ENCODE results near the gene PLTP. TPM values are rescaled to one million over a fixed set of nuclear protein-coding genes. Genes with fewer than 3 reads are reported as not detected.

The PLTP gene
- total RNA-seq, 6 experiments from 2014 or later = 9.6 to 70.2 (median 35.6) TPM

- DNase-seq = no peak
- intact Hi-C loops (cut with DNase I) = no loop called here
- ATAC-seq = no peak
- Histone ChIP-seq H3K36me3 (no peaks in the 10 kb centered on the region), H3K9me3 (no peaks in the 10 kb centered on the region), H3K4me1 (peaks cover 0 to 2% (median 0%) of the 10 kb centered on the region in 4 donors), H3K27ac (no peak overlapping the region), H3K27me3 (no peaks in the 10 kb centered on the region), H3K4me3 (no peak overlapping the region)
- WGBS (ENCODE audit: insufficient coverage, low coverage, low lambda C conversion rate, missing lambda C conversion rate) = no CpG with 5 or more reads among the region's 2 CpGs
- TF ChIP-seq POLR2A (IDR thresholded peaks at IDR 0.05) (no peak), CTCF (IDR thresholded peaks at IDR 0.05) (no peak)
Measured at GRCh38 chr20:45908084-45908483, 3.9 kb downstream of the PLTP start.

- ATAC-seq (no peak), DNase-seq (no peak)
- Histone ChIP-seq H3K27ac (no peak overlapping the region), H3K27me3 (no peaks in the 10 kb centered on the region), H3K36me3 (no peaks in the 10 kb centered on the region), H3K4me3 (no peak overlapping the region), H3K4me1 (no peaks in the 10 kb centered on the region), H3K9me3 (no peaks in the 10 kb centered on the region)
- intact Hi-C loops (cut with DNase I) = no loop called here
- 86% methylated on average over 8 of the region's 17 CpGs for WGBS (ENCODE audit: insufficient coverage, low coverage, low lambda C conversion rate, missing lambda C conversion rate)
- TF ChIP-seq CTCF (IDR thresholded peaks at IDR 0.05) (no peak), POLR2A (IDR thresholded peaks at IDR 0.05) (no peak)
Measured at GRCh38 chr20:45907219-45907948, 4.6 kb downstream of the PLTP start.

- DNase-seq (no peak), ATAC-seq (peak in 1 of 4 donors; percentile 52)
- intact Hi-C loops (cut with DNase I) = no loop called here
- Histone ChIP-seq H3K4me3 (no peak overlapping the region), H3K9me3 (no peaks in the 10 kb centered on the region), H3K4me1 (no peaks in the 10 kb centered on the region), H3K27ac (no peak overlapping the region), H3K27me3 (no peaks in the 10 kb centered on the region), H3K36me3 (no peaks in the 10 kb centered on the region)
- 84% methylated on average over 7 of the region's 8 CpGs for WGBS (ENCODE audit: insufficient coverage, low coverage, low lambda C conversion rate, missing lambda C conversion rate)
- TF ChIP-seq POLR2A (IDR thresholded peaks at IDR 0.05) (no peak), CTCF (IDR thresholded peaks at IDR 0.05) (no peak)
Measured at GRCh38 chr20:45905505-45906079, 6.4 kb downstream of the PLTP start.

GRCh38 chr20:45904583-45905504, 7.1 kb downstream of the PLTP start:
- H3K27me3 ChIP-seq = no peaks in the 10 kb centered on the region
- peak in 1 of 4 donors; percentile 28 for ATAC-seq
- no peaks in the 10 kb centered on the region for H3K9me3 ChIP-seq
- no peak for TF ChIP-seq POLR2A (IDR thresholded peaks at IDR 0.05)
- no peak for TF ChIP-seq CTCF (IDR thresholded peaks at IDR 0.05)
- no peak for DNase-seq
- H3K27ac ChIP-seq = no peak overlapping the region
- 74% methylated on average over 6 of the region's 16 CpGs for WGBS (ENCODE audit: insufficient coverage, low coverage, low lambda C conversion rate, missing lambda C conversion rate)
- H3K4me1 ChIP-seq = no peaks in the 10 kb centered on the region
- intact Hi-C loops (cut with DNase I) = no loop called here
- H3K36me3 ChIP-seq = no peaks in the 10 kb centered on the region
- no peak overlapping the region for H3K4me3 ChIP-seq
